ENCODE data around the gene ZNF263.

The ZNF263 gene

GRCh38 chr16:3295209-3295608 is 11.9 kb downstream of the ZNF263 start:
- in situ Hi-C loops (cut with MboI; ENCODE audit: low pct_unique_long_range_greater_than_20kb, low sequenced_read_pairs, unreplicated experiment) = no loop called here

GRCh38 chr16:3295783-3296182 is 12.5 kb downstream of the ZNF263 start:
- DNase-seq (ENCODE audit: low spot score) = no peak
- TF ChIP-seq CTCF (IDR thresholded peaks at IDR 0.05; ENCODE audit: extremely low read depth, insufficient read depth, missing control alignments) = no peak
- in situ Hi-C loops (cut with MboI; ENCODE audit: low pct_unique_long_range_greater_than_20kb, low sequenced_read_pairs, unreplicated experiment) = no loop called here

More at GRCh38 chr16:3295209-3295608, 11.9 kb downstream of the ZNF263 start:
- DNase-seq (ENCODE audit: low spot score) = no peak
- no peak for TF ChIP-seq CTCF (IDR thresholded peaks at IDR 0.05; ENCODE audit: extremely low read depth, insufficient read depth, missing control alignments)

- TF ChIP-seq CTCF (IDR thresholded peaks at IDR 0.05; ENCODE audit: extremely low read depth, insufficient read depth, missing control alignments) = no peak
- in situ Hi-C loops (cut with MboI; ENCODE audit: low pct_unique_long_range_greater_than_20kb, low sequenced_read_pairs, unreplicated experiment) = no loop called here
- no peak for DNase-seq (ENCODE audit: low spot score)
Measured at GRCh38 chr16:3304370-3304769, 21.1 kb downstream of the ZNF263 start.

GRCh38 chr16:3305109-3306068 is 22.1 kb downstream of the ZNF263 start, which contains the start of the genes TIGD7 and ZNF75A:
Gene TIGD7, minus strand, starts transcription at chr16:3305430. Its CDS starts 4,816 bp downstream, at chr16:3300614.
Gene ZNF75A, plus strand, starts transcription at chr16:3305497. Its CDS starts 2,932 bp downstream, at chr16:3308429.
- TF ChIP-seq CTCF (IDR thresholded peaks at IDR 0.05; ENCODE audit: extremely low read depth, insufficient read depth, missing control alignments) = no peak
- peak; percentile 93 for DNase-seq (ENCODE audit: low spot score)
- in situ Hi-C loops (cut with MboI; ENCODE audit: low pct_unique_long_range_greater_than_20kb, low sequenced_read_pairs, unreplicated experiment) = no loop called here

GRCh38 chr16:3306078-3306477 is 22.8 kb downstream of the ZNF263 start:
- in situ Hi-C loops (cut with MboI; ENCODE audit: low pct_unique_long_range_greater_than_20kb, low sequenced_read_pairs, unreplicated experiment) = no loop called here
- no peak for DNase-seq (ENCODE audit: low spot score)
- no peak for TF ChIP-seq CTCF (IDR thresholded peaks at IDR 0.05; ENCODE audit: extremely low read depth, insufficient read depth, missing control alignments)

GRCh38 chr16:3311496-3311895 is 28.2 kb downstream of the ZNF263 start:
- DNase-seq (ENCODE audit: low spot score) = no peak
- TF ChIP-seq CTCF (IDR thresholded peaks at IDR 0.05; ENCODE audit: extremely low read depth, insufficient read depth, missing control alignments) = no peak
- in situ Hi-C loops (cut with MboI; ENCODE audit: low pct_unique_long_range_greater_than_20kb, low sequenced_read_pairs, unreplicated experiment) = no loop called here

All from GM13977 (cell line).